Neural cell (in vitro differentiated cells): Measurements from ENCODE around the gene EPS15. TPM values are rescaled to one million over a fixed set of nuclear protein-coding genes. Genes with fewer than 3 reads are reported as not detected.
A peak's percentile ranks its signal among the peaks of the same experiment; 100 is the strongest.

Experiments
- H2AFZ ChIP-seq: fragments of 200-600, 300-800 bp; sonication (generic), shearing (Covaris generic); 2 replicates; pipeline ENCODE4 v1.6.0; 2014; ENCODE audit warnings: low read depth, mild to moderate bottlenecking, antibody characterized with exemption, low read length, moderate library complexity
- H3F3A ChIP-seq: fragments of 200-600 bp; shearing (Covaris generic); 2 replicates; pipeline ENCODE4 v1.6.1; 2016; ENCODE audit warnings: mild to moderate bottlenecking, moderate library complexity, mixed read lengths, antibody characterized with exemption, low read length; ENCODE audit not compliant: insufficient read depth, poor library complexity, severe bottlenecking
- H3K27ac ChIP-seq: fragments of 200-600, 300-800 bp; sonication (generic), shearing (Covaris generic); 2 replicates; pipeline ENCODE4 v1.5.1; 2014; ENCODE audit warnings: mild to moderate bottlenecking, low read length, moderate library complexity
- H3K27me3 ChIP-seq: fragments of 300-800, 200-600 bp; sonication (generic), shearing (Covaris generic); 2 replicates; pipeline ENCODE4 v1.6.0; 2014; ENCODE audit warnings: mild to moderate bottlenecking, low read depth, low read length, moderate library complexity; ENCODE audit not compliant: insufficient read depth
- H3K36me3 ChIP-seq: fragments of 300-800, 200-600 bp; sonication (generic), shearing (Covaris generic); 2 replicates; pipeline ENCODE4 v1.5.1; 2014; ENCODE audit warnings: mild to moderate bottlenecking, antibody characterized with exemption, low read length, moderate library complexity; ENCODE audit not compliant: insufficient read depth
- H3K4me2 ChIP-seq: fragments of 300-800, 200-600 bp; sonication (generic), shearing (Covaris generic); 2 replicates; pipeline ENCODE4 v1.6.0; 2014; ENCODE audit warnings: mild to moderate bottlenecking, low read length
- H3K4me3 ChIP-seq: fragments of 300-800, 200-600 bp; sonication (generic), shearing (Covaris generic); 2 replicates; pipeline ENCODE4 v1.5.1; 2014; ENCODE audit warnings: mild to moderate bottlenecking, low read length, moderate library complexity
- H3K79me2 ChIP-seq: fragments of 200-600 bp; shearing (Covaris generic); replicated peaks from 2 replicates; pipeline ENCODE4 v1.6.0; 2014; ENCODE audit warnings: mild to moderate bottlenecking, low read length, moderate library complexity; ENCODE audit not compliant: insufficient read depth
- H3K9ac ChIP-seq: fragments of 300-800, 200-600 bp; sonication (generic), shearing (Covaris generic); 2 replicates; pipeline ENCODE4 v1.6.1; 2016; ENCODE audit warnings: mild to moderate bottlenecking, low read length, mixed read lengths
- H3K9me2 ChIP-seq: fragments of 200-600 bp; shearing (Covaris generic); 2 replicates; pipeline ENCODE4 v1.6.1; 2016; ENCODE audit warnings: mild to moderate bottlenecking, low read length, mixed read lengths; ENCODE audit not compliant: insufficient read depth
- H3K9me3 ChIP-seq: fragments of 200-600, 300-800 bp; sonication (generic), shearing (Covaris generic); 2 replicates; pipeline ENCODE4 v1.6.1; 2016; ENCODE audit warnings: mild to moderate bottlenecking, mixed run types, low read length, moderate library complexity, mixed read lengths
- H4K20me1 ChIP-seq: fragments of 200-600 bp; shearing (Covaris generic); 2 replicates; pipeline ENCODE4 v1.6.1; 2016; ENCODE audit warnings: mild to moderate bottlenecking, mixed run types; ENCODE audit not compliant: insufficient read depth
- CTCF ChIP-seq: fragments of 450-650 bp; IDR thresholded peaks from 2 replicates; pipeline ENCODE4 v1.5.1; 2014; ENCODE audit warnings: antibody characterized with exemption, mild to moderate bottlenecking, moderate library complexity; ENCODE audit not compliant: poor library complexity, severe bottlenecking
- EP300 ChIP-seq: fragments of 450-650 bp; conservative IDR thresholded peaks from 2 replicates; pipeline ENCODE4 v1.6.1; 2014; ENCODE audit warnings: antibody characterized with exemption, mild to moderate bottlenecking, moderate library complexity; ENCODE audit not compliant: poor library complexity, severe bottlenecking
- EZH2 ChIP-seq: fragments of 200-600, 300-800 bp; shearing (Covaris generic), sonication (generic); IDR thresholded peaks from 2 replicates; pipeline ENCODE4 v1.6.1; 2014; ENCODE audit warnings: antibody characterized with exemption, low read length, borderline replicate concordance, mild to moderate bottlenecking; ENCODE audit not compliant: insufficient read depth, poor library complexity, severe bottlenecking
- MXI1 ChIP-seq: fragments of 450-650 bp; conservative IDR thresholded peaks from 2 replicates; pipeline ENCODE4 v1.6.1; 2014; ENCODE audit warnings: antibody characterized with exemption, mild to moderate bottlenecking; ENCODE audit not compliant: poor library complexity, severe bottlenecking
- POLR2AphosphoS5 ChIP-seq: IDR thresholded peaks from 2 replicates; pipeline ENCODE4 v1.6.1; 2012
- RAD21 ChIP-seq: fragments of 450-650 bp; conservative IDR thresholded peaks from 2 replicates; pipeline ENCODE4 v1.6.1; 2014; ENCODE audit warnings: antibody characterized with exemption, mild to moderate bottlenecking, moderate library complexity
- SMC3 ChIP-seq: fragments of 450-650 bp; conservative IDR thresholded peaks from 2 replicates; pipeline ENCODE4 v1.6.1; 2014; ENCODE audit warnings: antibody characterized with exemption, mild to moderate bottlenecking, moderate library complexity; ENCODE audit not compliant: poor library complexity
- TAF1 ChIP-seq: IDR thresholded peaks from 2 replicates; pipeline ENCODE4 v1.6.1; 2012; ENCODE audit warnings: low read depth
- polyA minus RNA-seq: library from RNA; depleted of rRNA, polyadenylated mRNA; stranded (reverse); fragments of >200 nt; gene quantifications from 2 replicates; pipeline ENCODE4 v1.2.3, GENCODE V29; 2014
- polyA plus RNA-seq: library from polyadenylated mRNA; depleted of rRNA; stranded (reverse); fragments of >200 nt; gene quantifications from 2 replicates; pipeline ENCODE4 v1.2.3, GENCODE V29; 2014
- TF ChIP-seq, protein P1 (sequence below): IDR thresholded peaks from 2 replicates; pipeline ENCODE4 v1.6.1; 2012; ENCODE audit warnings: borderline replicate concordance

The EPS15 gene
- polyA plus RNA-seq, result 91.9 and 101 TPM in 2 replicates
- 207 and 219 TPM in 2 replicates for polyA minus RNA-seq

DNA sequence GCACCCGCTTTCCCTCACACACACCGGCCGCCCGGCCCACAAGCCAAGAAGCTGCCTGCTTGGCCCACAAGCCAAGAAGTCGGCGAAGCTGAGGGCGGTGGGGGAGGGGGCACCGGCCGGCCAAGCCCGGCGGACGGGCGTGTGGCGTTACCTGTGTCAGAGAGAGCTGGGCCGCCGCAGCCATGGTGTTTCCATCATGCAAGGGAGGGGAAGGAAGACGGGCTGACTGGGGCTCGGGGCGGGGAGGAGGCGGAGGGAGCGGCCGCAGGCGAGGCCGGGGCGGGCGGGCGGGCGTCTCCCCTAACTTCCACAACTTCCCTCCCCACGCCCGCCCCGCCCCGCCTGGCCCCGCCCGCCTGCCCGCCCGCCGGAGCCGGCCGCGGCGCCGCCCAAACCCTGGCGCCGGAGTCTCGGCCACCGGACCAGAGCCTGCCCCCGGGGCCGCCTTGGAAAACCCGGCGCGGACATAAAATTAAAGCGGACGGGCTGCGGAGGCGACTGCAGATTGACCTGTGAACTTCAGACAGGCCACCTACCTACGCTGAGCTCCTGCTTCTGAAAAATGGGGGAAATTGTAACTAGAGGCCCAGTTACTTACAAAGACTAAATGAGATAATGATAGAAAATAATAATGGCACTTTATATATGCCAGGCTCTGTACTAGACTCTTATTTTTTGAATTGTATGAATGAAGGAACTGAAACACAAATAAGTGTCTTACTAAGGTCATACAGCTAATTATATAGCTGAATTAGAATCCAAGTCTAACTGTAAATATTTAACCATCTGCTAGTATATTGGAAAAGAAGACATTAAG lies at the start of gene EPS15:
Gene EPS15, minus strand, starts transcription at position 219 of the 817 bp plus-strand sequence. Its CDS starts 35 bp downstream, at position 184.
- Histone ChIP-seq H3K27ac (no peak within 1 kb of the TSS), H3K9me3 (no peaks in the 10 kb centered on the region), H3K4me2 (no peak within 1 kb of the TSS), H3K27me3 (peaks cover 7% of the 10 kb centered on the region), H3K79me2 (peaks cover 7% of the 10 kb centered on the region), H3K36me3 (no peaks in the 10 kb centered on the region), H2AFZ (no peak within 1 kb of the TSS), H4K20me1 (no peaks in the 10 kb centered on the region), H3K9me2 (no peaks in the 10 kb centered on the region), H3K9ac (peak within 1 kb of the TSS; percentile 43), H3F3A (no peaks in the 10 kb centered on the region), H3K4me3 (peak within 1 kb of the TSS; percentile 71)
- TF ChIP-seq RAD21 (no peak), TAF1 (no peak), CTCF (no peak), EZH2 (no peak), EP300 (no peak), SMC3 (no peak), POLR2AphosphoS5 (no peak), MXI1 (no peak)
- TF ChIP-seq, protein P1, sequence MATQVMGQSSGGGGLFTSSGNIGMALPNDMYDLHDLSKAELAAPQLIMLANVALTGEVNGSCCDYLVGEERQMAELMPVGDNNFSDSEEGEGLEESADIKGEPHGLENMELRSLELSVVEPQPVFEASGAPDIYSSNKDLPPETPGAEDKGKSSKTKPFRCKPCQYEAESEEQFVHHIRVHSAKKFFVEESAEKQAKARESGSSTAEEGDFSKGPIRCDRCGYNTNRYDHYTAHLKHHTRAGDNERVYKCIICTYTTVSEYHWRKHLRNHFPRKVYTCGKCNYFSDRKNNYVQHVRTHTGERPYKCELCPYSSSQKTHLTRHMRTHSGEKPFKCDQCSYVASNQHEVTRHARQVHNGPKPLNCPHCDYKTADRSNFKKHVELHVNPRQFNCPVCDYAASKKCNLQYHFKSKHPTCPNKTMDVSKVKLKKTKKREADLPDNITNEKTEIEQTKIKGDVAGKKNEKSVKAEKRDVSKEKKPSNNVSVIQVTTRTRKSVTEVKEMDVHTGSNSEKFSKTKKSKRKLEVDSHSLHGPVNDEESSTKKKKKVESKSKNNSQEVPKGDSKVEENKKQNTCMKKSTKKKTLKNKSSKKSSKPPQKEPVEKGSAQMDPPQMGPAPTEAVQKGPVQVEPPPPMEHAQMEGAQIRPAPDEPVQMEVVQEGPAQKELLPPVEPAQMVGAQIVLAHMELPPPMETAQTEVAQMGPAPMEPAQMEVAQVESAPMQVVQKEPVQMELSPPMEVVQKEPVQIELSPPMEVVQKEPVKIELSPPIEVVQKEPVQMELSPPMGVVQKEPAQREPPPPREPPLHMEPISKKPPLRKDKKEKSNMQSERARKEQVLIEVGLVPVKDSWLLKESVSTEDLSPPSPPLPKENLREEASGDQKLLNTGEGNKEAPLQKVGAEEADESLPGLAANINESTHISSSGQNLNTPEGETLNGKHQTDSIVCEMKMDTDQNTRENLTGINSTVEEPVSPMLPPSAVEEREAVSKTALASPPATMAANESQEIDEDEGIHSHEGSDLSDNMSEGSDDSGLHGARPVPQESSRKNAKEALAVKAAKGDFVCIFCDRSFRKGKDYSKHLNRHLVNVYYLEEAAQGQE, result no peak

GRCh38 chr1:51568231-51568935 lies 49.3 kb upstream of the EPS15 start:
- Histone ChIP-seq H3K9me2 (no peaks in the 10 kb centered on the region), H3K4me3 (no peak overlapping the region), H3K27ac (no peak overlapping the region), H3K27me3 (no peaks in the 10 kb centered on the region), H3K9me3 (no peaks in the 10 kb centered on the region), H3K4me2 (no peak overlapping the region), H4K20me1 (no peaks in the 10 kb centered on the region), H3K36me3 (no peaks in the 10 kb centered on the region), H3F3A (no peaks in the 10 kb centered on the region), H3K79me2 (no peaks in the 10 kb centered on the region), H3K9ac (no peak overlapping the region), H2AFZ (no peak overlapping the region)
- TF ChIP-seq POLR2AphosphoS5 (no peak), RAD21 (no peak), MXI1 (no peak), EZH2 (no peak), EP300 (no peak), SMC3 (no peak), CTCF (no peak), TAF1 (no peak)
- TF ChIP-seq, protein P1, result no peak
